ENCODE results near the gene TGFA. TPM values are rescaled to one million over a fixed set of nuclear protein-coding genes. Genes with fewer than 3 reads are reported as not detected.

TGFA gene
- total RNA-seq: 21.8 TPM

DNA sequence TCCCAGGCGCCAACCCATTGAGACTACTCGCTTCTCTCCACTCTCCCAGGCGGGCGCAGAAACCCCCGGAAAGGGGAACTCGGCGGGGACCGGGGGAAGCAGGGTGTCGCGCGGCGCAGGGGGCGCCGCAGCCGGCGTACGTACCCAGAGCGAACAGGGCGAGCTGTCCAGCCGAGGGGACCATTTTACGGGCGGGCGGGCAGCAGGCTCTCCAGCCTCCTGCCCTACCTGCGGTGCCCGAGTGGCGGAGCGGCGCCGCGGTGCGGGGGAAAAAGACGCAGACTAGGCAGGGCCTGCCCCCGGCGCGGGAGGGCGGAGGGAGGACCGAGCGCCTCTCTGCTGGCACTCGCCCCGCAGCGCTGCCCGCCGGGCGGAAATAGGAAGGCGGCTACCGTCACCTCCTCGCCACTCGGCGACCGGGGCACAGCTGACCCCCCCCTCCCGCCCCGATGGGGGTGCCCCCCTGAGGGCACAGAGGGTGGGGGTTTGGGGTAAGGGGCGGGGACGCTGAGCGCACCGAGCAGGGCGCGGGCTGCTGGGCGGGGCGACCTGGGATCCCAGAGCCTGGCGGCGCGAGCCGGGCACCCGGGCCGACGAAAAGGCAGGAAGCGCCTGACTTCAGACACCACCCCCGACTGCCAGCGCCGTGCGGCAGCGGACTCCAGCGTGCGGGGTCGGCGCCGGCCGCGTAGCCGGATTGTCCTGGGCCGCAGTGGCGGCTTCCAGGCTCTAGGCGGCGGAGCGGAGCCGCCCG is at the start of gene TGFA:
TSS of gene TGFA (minus strand) at position 243 of the 754 bp plus-strand sequence. CDS start at position 184, 59 bp downstream.
- DNase-seq: no peak

DNA sequence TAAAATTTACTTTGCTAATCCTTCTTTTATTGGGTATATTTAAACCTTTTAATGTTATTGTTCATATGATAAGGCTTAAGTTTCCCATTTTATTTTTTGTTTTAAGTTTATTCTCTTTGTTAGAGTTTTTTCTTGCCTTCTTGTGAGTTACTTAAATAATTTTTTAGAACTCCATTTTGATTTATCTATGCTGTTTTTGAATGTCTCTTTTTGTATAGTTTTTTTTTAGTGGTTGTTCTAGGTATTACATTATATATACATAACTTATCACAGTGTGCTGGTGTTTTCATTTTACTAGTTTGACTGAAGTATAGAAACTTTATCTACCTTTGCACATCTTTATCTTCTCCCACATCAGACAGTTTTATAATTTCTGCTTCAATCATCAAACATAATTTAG is 49.4 kb upstream of the TGFA start:
- no peak for DNase-seq

DNA sequence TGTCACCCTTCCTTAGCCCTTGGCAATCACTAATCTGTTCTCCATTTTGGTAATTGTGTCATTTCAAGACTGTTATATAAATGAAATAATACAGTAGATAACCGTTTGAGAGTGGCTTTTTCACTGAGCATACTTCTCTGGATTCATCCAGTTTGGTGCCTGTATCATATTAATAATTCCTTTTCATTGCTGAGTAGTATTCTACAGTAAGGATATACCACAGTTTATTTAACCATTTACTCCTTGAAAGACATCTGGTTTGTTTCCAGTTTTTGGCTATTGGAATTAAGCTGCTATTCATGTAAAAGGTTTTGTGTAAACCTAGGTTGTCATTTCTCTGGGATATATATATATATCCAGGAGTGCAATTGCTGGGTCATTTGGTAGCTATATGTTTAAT is 44.6 kb upstream of the TGFA start:
- DNase-seq: no peak

DNA sequence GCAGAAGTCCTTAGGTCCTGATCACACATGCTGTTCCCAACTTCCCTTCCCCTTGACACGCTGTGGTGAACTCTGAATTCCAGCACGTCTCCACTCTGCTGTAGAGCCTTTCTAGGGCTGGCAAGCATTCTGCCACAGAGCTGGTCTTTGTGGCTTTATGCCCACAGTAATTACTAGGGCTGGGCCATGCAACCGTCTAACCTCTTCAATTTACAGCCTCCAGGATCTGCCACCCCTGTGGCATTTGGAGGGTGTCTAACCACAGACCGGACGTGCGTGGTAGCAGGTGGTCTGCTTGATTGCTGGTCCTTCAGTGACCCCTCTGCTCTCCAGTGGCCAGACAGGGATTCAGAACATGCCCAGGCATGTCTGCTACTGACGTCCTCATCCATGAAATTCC is 43.1 kb upstream of the TGFA start:
- no peak for DNase-seq

DNA sequence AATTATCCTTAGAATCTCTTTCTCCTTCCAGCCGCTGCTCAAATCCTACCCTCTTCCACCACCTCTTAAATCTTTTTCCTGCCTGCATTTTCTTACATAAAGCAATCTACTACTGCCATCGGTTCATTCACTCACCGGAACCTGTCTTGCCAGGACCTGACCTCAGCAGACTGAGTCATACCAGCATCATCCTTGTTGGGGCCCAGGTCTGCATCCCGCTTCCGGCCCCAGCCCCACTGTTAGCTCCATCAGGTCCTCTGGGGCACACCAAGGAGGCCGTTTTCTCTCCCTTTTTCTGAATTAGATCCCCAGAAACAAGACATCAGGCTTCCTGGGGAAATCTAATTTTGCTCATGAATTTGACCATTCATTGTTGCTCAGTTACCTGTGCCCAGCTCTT is 42.7 kb upstream of the TGFA start:
- no peak for DNase-seq

DNA sequence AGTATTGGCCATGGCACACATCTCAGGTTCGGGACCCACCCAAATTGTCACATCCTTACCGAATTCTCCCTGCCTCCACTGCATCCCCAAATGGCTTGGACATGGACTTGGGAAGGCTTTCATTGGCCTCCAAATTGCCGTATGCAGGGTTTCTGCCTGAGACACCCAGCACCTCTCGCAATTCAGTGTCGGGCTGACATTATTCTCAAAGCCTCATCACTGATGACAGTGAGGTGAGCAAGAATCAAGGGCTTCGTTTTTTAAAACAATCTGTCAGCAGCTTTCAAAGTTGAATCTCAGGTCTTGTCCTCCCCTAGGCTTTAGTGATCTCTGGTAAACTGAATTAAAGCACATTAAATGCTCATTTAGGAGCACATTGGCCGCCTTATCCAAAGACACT is 29.5 kb upstream of the TGFA start:
- no peak for DNase-seq

DNA sequence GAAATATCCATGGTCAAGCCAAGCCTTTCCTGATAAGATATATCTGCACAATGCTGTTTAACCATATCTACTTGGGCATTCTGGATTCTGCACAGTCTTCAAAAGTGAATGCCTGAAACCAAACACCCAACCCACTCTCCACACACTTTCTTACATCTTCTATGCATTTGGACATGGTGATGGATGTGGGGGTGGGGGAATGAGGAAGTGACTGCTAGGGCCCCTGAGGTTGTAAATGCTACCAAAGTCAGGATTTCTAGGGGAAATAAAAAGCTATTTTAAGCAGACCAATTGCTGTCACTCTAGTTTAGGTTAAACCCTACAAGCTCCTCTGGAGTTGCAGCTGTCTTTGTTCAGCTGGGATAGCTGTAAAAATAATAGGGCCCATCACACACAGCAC is 26.7 kb upstream of the TGFA start:
- no peak for DNase-seq

DNA sequence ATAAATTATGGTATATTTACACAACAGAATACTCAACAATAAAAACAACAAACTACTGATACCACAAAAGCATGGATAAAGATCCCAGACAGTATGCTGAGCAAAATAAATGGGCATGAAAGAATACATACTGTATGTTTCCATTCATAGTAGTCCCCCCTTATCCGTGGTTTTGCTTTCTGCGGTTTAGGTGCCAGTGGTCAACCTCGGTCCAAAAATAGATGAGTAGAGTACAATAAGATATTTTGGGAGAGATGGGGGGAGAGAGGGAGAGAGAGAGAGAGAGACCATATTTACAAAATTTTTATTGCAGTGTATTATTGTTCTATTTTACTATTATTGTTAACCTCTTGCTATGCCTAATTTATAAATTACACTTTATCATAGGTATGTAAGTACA is 21.0 kb upstream of the TGFA start:
- no peak for DNase-seq

DNA sequence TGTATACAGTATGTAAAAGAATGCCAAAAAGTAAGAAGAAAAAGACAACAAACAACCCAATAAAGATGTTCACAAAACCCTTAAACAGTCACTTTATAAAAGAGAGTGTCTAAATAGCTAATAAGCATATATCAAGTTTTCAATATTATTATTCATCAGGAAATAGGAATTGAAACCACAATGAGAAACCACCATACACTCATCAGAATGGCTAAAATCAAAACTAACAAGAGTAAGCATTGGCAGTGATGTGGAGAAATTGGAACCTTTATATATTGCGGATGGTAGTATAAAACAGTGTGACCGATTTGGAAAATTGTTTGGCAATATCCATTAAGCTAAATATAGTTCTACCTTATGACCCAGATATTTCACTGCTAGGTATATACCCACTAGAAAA is 20.5 kb upstream of the TGFA start:
- DNase-seq: no peak

DNA sequence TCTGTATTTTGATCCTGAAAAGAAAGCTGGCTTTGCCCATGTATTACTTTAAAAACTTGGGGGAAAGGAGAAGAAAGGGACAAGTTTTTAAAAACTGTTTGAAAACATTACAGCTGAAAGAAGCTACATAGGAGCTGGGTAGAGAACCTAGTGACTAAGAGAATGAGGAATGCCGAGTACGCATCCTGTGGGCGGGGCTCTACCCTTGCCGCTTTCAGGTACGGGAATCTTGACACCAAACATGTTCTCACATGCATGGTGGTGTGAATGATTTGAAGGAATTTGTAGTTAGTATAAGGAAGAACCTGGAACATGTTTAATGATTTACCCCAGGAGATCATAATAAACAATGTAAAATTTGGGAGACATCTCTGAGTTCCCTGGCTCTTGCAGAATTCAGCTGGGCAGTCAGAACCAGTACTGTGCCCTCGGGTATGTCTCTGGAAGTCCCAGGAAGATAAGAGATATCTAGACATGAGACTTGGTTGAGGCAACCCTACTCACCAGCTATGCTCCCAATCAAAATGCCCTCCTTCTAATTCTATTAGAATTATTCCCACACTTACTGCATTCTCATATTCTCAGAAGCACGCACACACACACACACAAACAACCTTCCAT is 16.5 kb upstream of the TGFA start:
- no peak for DNase-seq

DNA sequence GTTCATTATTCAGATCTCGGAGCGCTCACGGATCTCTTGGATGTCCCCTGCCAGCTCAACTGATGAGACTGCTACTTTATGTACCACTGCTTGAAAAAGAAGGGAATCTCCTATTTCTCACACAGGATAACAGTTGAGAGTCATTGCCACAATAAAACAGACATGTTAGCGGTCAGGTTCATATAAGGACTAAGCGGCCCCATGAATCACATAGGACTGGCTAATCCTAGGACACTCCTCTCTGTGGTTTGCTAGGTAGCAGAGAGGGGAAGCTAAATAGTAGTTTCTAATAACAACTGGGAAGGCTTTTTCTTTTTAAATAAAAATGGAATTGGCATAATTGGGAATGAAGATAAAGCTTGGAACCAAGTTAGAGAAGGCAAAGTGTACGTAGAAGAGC is 15.9 kb upstream of the TGFA start:
- no peak for DNase-seq

DNA sequence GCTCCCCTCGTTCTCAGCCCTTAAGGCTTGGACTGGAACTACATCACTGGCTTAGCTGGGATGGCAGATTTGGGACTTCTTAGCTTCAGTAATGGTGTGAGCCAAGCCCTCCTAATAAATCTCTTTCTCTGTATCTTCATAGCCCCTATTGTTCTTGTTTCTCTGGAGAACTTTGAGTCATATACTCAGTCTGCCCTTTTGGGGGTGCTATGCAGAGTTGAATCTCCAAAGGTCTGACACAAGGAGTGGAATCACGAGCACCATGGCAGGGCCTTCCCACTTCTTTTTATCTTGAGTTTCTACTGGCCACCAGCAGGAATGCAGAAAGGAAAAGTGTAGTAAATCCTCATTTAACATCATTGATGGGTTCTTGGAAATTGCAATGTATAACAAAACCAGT is 13.3 kb upstream of the TGFA start:
- DNase-seq: no peak

DNA sequence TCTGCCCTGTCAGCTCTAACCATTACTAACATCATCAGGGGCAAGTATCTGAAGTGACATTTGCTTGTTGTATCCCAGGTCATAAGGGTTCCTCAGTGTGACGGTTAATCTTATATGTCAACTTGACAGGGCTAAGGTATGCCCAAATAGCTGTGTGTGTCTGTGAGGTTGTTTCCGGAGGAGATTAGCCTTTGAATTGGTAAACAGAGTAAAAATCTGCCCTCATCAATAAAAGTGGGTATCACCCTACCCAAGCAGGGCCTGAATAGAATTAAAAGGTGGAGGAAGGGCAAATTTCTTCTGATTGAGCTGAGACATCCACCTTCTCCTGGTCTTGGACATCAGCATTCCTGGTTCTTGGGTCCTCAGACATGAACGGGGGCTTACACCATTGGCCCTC is 12.8 kb upstream of the TGFA start:
- no peak for DNase-seq

DNA sequence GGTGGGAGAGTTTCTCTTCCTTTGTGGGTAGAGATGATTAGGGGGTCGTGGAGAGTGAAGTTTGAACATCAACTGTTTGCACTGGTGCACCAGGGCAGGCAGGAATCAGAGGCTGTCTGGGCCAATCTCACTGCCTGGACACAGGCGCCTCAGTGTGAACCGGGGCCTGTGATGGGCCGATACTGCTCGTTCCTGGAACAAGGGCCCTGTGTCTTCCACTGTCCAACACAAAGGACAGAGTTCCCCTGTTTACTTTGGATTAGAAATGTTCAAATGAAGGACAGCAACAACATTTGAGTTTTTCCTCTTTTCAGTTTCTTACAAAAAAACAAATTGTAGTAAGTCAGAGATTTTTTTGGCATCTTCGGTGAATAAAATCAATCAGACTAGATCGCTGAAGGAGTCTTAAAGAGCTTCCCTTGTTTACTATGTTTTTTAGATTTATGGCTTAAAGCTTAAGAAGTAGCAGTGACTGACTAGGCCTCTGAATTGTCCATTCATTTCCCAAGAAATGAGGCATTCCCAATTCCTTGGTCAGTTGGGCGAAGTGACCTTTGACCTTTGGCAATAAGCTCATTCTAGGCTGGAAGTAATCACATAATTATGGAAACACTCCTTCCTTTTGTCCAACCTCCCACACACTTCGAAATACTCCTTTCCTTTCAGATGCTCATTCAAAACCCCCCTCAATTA is 11.6 kb upstream of the TGFA start:
- DNase-seq: no peak

DNA sequence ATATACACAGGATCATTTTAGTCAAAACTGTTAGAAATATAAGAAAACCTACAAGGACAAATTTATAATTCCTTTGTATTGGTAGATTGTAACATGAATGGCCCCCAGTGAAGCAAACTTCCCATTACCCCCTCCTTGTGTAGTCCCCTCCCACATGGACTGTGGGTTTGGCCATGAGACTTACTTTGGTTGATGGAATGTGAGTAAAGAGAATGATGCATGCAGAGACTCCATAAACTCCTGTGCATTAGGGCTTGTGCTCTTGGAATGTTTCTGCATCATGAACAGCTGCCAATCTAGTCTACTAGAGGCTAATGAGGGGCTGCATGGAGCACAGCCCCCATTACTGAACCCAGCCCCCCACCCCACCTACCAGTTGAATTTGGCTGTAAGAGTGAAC is 8.3 kb upstream of the TGFA start:
- no peak for DNase-seq

DNA sequence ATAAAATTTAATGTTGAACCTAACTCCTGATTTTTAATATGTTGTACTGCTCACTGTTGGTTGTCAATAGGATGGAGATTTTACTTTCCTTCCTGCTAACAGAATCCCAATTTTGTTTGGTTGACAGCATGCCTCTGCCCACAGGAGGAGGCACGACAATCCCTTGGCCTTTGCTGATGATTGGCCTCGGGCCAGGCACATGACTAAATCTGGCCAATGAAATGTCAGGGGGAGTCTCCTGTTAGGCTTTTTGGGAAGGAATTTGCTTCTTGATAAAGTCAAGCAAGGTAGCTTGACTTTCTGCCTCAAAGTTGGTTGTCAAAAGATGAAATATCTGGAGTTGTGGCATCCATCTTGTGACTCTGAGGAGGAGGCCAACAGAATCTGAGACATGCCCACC is 6.8 kb upstream of the TGFA start:
- no peak for DNase-seq

DNA sequence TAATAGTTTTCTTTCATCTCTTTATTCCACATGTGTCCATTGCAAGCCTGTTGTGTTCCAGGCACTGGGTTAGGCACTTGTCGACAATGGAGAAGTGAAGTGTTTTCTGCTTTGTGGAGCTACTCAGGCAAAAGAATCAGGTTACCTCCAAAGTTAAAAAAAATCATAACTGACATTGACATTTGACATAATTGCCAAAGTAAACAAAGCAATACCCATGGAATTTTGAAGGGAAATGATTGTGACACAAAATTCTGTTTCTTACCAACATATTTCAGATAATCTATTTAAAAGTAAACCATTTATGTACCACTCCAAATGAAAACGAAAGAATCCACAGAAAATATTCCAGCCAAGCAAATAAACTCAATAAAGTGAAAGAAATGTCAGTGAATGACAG is 6.4 kb upstream of the TGFA start:
- no peak for DNase-seq

DNA sequence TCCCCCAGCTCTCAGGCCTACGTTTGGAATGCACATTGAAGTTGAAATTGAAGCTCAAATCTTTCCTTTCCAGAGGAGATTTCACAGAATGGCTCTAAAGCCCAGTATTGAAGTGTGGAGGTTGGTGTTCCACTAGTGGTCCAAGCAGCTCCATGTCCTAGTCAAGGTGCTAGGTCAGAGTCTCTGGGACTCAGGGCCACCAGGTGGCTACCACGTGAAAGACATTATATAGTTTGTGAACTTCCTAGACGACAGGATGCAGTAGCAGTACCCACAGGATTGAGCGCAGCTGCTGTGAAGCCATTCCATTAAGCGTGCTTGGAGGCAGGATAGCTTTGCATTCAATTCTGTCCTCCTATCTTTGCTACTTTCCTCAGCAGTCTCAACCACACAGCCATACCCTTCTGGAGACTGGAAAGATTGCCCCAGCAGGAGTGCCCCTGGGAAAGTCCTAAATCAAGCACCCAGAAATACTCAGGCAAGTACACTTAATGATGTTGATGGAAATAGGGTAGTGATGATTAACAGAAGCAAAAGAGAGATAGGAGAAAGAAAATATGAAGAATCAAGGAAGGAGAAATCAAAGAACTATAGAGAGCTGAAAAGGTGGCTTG is 4.7 kb upstream of the TGFA start:
- DNase-seq: no peak

DNA sequence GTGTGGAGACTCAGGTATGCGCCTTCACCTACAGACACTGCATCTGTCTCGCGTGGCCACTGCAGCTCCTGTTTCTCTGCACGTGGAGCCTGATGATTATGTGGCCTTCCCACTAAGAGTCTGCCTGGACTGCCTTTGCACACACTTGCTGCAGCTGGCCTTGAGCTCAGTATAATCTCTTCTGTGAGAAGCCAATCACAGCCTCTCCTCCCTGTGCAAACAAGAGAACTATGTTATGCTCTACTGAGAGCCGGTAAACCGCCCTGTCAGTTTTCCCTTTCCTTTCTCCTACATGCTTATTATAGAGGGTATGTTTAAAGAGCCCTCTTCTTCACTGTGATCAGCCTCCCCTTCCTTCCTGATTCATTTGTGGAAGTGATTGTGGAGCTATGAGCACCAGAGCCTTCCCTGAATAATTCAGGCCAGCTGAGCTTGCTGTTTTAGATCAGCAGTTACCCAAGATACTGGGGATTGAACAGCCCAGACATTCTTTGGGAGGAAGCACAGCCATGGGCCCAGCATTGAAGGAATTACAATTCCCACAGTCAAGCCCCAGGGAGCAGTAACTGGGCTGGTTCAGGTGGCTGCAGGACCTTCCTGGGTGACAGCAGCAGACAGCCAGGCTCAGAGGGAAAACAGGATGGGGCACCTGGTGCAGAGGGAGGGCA is 3.7 kb upstream of the TGFA start:
- no peak for DNase-seq

DNA sequence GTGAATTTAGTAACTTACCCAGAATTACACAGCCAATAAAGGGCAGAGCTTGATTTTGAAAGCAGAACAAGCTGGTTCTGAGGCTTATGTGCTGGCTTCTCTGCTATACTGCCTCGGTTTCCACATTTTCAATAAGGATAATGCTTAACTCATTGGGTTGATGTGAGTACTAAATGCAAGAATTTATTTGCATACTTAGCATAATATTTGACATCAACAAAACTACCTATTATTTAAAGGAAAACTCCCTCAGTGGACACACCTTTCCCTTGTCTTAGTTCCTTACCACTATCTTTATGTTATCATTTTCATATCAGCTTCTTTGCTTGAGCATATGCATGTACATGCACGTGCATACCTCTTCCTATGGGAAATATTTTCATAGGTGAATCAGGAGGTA is 3.0 kb upstream of the TGFA start:
- no peak for DNase-seq

DNA sequence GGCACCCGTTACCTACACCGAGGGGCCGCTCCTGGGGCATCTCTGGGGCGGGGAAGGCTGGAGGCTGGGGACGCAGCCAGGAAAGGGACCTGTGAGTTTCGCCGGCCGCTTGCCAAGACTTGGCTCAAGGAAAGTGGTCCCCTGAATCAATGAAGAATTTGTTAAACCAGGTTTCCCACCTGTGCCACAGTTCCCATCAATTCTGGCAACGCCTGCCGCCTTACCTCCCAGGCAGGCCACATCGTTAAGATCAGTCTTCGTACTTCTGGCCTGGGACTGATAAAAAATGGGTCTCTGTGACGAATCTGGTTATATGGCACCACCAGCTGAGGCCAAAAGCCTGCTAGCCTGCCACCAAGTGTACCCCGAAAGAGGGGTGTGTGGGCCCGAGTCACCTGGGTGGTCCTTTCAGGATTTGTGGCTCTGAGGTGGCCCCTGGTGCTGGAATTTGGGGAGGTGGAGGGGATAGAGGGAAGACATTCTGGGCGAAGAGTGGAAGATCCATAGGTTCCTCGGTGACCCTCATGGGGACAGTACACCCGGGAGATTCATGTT is 789 bp upstream of the TGFA start:
- DNase-seq: no peak

DNA sequence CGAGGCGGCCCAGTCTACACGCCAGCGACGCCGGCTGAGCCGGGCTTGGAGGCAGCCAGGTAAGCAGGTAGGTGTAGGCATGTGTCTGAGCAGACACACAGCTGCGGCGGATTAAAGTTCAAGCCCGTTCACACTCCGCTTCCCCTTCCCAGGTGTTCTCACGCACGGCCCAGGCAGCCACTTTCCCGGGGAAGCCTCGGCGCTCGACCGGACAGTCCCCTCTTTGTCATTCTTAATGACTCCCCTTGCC is 367 bp downstream of the TGFA start:
- DNase-seq: no peak

Data from skin of body (tissue), 2 donors.